NCI-H524 (cell line): ENCODE results near the gene CDH1.
A peak's percentile ranks its signal among the peaks of the same experiment; 100 is the strongest.

Experiments
- DNase-seq, 2 experiments: peaks; one replicate each; lab custom pipeline; 2025; lab: John Stamatoyannopoulos, UW

CDH1 gene

GRCh38 chr16:68857479-68857878 lies 120.4 kb downstream of the CDH1 start:
- DNase-seq, result no peak

- DNase-seq, result no peak
These were observed 122.7 kb downstream of the CDH1 start for GRCh38 chr16:68859828-68860227.

DNA sequence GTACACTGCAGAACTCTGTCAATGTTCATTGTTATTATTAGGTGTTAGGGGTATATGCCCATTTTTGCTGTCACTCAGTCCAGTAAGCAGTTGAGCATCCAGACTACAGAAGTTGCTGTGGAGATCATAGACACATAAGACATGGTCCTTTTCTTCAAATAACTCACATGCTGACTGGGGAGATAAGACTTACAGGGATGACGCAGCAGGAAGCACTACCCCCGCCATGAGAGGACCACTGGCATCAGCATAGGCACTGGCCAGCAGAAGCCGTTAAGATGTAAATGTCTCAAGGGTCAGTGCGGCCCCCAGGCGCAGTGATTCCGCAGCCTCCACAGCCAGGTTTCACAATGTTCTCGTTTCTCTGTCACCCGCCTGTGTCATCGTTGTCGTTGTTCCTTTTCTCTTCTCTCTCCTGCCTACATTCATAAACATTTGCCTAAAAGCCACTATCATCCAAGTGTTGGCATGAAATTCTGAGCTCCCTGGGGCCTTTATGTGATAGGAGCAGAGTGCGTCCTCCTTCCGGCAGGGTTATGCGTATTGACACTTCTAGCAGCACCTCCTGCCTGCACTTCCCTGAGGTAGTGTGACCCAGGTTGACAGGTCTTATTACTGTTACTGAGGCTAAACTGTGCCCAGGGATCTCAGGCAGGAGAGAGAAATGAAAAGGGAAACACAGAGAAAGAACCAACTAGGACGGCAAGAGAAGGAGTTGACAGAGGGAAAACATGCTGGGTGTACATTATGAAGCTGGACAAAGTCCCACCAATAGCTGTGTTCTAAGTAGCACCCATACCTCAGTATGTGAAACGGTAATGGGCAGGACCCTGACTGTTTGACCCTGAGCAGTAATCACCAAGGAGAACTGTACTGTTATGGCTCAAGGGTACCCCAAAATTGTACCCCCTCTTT lies 124.1 kb downstream of the CDH1 start:
- no peak for DNase-seq

DNA sequence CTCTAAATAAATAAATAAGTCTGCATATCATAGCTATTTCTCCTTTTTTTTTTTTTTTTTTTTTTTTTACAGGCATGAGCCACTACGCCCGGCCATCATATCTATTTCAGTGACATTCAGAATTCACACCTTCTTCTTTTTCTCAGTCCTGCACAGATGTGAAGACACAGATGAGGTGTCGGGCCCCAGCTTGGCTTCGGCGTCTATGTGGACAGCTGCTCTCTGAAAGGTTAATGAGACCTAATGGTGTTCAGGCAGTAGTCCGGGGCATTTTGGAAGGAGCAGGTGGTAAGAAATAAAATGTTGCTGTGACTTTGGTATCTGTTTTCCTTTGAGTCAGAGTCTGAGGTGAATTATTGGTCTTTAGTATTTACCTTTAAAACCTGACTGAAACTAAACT lies 129.8 kb downstream of the CDH1 start:
- DNase-seq, result peak in 1 of 2 experiments; percentile 26

DNA sequence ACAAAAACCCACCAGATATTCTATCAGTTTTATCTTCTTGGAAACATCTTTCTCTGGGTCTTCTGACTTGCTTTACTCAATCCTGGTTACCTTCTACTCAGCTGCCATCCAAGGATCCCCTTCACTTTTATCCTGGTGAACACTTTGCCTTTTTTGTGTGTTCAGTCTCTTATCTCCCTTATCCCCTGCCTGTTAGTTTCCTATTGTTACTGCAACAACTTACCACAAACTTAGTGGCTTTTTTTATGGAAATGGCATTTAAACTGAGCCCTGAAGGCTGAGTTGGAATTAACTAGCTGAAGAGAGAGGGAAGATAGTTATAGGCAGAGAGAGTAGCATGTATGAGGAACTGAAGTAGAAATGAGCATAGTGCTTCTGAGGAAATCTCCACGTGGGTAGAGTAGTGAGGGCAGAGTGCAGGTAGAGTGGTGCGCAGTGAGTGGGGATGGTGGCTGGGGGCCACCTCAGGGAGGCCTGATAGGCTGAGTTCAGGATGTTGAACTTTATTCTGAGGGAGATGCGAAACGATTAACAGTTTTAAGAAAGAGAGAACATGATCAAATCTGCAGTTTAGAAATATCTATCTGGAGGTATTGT lies 132.5 kb downstream of the CDH1 start:
- DNase-seq, result no peak

DNA sequence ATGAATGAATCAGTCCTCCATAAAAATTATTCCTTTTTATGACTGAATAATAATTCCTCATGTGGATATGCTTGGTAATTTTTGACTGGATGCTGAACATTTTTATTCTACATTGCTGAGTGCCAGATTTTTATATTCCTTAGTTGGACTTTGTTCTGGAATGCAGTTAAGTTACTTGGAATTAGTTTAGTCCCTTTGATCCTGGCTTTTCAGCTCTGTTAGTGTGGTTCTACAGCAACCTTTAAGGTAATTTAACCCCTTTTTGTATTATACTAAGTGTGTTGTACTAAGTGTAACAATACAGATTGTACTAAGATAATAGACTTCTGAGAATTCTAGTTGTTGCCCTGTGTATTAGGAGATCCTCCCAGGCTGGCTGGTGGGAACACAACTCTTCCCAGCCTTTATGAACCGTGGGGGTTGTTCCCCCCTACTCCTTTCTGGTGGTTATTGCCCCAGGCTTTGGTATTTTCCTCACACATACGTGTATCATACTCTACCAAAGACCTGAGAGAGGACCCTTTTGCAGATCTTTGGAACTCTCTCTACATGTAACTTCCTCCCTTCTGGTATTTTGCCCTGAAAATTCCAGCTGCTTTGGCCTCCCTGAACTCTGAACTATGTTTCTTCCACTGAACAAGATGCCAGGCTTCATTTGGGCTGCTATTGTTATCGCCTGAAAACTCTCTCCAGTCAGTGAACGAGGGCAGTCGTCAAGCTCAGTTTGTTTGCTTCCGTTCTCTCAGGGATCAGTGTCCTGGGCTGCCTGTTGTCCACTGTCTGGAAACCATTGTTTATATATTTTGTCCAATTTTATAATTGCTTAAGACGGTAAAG lies 136.8 kb downstream of the CDH1 start:
- DNase-seq, result no peak

DNA sequence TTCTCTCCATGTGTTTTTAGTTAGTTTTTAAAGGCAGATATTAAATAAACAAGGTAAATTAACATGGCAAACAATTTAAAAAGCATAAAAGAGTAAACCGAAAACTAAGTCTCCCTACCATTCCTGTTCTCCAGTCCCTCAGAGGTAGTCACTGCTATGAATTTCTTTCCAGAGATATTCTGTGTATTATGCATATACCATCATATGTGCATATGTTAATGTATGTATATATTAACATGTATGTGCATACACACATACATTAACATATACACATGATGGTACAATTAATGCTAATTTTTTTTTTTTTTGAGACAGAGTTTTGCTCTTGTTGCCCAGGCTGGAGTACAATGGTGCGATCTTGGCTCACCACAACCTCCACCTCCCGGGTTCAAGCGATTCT lies 138.8 kb downstream of the CDH1 start:
- no peak for DNase-seq

- DNase-seq, result no peak
These were observed 146.6 kb downstream of the CDH1 start for GRCh38 chr16:68883685-68884084.

- no peak for DNase-seq
These were observed 147.3 kb downstream of the CDH1 start for GRCh38 chr16:68884401-68884800.
